ENCODE results near the gene NUPR1. TPM values are rescaled to one million over a fixed set of nuclear protein-coding genes. Genes with fewer than 3 reads are reported as not detected.

The NUPR1 gene
- total RNA-seq, 1 donor from 2014 or later: not detected

DNA sequence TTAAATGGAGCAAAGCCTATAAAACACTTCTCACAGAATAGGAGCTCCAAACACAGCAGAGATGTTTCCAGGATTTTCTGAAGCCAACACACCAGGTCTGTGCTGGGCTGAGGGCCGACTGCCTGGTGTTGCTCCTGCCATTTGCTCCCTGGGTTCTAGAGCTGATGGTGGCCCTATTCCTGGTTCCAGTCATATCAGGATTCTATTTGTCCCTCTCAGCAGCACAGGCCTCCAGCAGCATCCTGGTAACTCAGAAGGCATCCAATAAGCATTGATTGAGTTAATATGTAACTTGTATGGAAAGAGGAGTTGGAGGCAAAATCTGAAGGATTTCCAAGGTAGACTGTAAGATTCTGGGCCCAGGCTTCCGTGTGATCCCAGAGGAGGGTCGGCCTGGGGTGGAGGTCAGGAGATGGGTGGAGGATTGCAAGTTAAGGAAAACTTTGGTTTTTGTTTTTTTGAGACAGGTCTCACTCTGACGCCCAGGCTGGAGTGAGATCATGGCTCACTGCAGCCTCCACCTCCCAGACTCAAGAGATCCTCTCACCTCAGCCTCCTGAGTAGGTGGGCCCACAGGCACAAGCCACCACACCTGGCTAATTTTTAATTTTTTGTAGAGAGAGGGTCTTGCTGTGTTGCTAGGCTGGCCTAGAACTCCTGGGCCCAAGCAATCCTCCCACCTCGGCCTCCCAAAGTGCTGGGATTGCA lies 5.7 kb downstream of the NUPR1 start:
- TF ChIP-seq EZH2phosphoT487 (IDR thresholded peaks at IDR 0.05): no peak
- Histone ChIP-seq H3K27me3 (no peaks in the 10 kb centered on the region), H3K9ac (no peak overlapping the region), H3F3A (ENCODE audit: low read depth) (peaks cover 16% of the 10 kb centered on the region), H2AFZ (replicated peaks) (no peak overlapping the region), H3K79me2 (ENCODE audit: low read depth) (no peaks in the 10 kb centered on the region), H3K4me2 (no peak overlapping the region), H3K4me3 (no peak overlapping the region), H4K20me1 (ENCODE audit: low read depth) (no peaks in the 10 kb centered on the region), H3K27ac (no peak overlapping the region), H3K36me3 (no peaks in the 10 kb centered on the region), H3K4me1 (no peaks in the 10 kb centered on the region), H3K9me3 (ENCODE audit: low read depth) (no peaks in the 10 kb centered on the region)
- peaks cover 5% of the 10 kb centered on the region for H3K4me1 Mint-ChIP-seq
- no peaks in the 10 kb centered on the region for H3K36me3 Mint-ChIP-seq
- H3K9me3 Mint-ChIP-seq: no peaks in the 10 kb centered on the region
- no peak overlapping the region for H3K4me3 Mint-ChIP-seq
- no peak for DNase-seq (ENCODE audit: low spot score)
- no peak overlapping the region for H3K27ac Mint-ChIP-seq
- H3K27me3 Mint-ChIP-seq (ENCODE audit: insufficient read depth, low read depth): peaks cover 2% of the 10 kb centered on the region

DNA sequence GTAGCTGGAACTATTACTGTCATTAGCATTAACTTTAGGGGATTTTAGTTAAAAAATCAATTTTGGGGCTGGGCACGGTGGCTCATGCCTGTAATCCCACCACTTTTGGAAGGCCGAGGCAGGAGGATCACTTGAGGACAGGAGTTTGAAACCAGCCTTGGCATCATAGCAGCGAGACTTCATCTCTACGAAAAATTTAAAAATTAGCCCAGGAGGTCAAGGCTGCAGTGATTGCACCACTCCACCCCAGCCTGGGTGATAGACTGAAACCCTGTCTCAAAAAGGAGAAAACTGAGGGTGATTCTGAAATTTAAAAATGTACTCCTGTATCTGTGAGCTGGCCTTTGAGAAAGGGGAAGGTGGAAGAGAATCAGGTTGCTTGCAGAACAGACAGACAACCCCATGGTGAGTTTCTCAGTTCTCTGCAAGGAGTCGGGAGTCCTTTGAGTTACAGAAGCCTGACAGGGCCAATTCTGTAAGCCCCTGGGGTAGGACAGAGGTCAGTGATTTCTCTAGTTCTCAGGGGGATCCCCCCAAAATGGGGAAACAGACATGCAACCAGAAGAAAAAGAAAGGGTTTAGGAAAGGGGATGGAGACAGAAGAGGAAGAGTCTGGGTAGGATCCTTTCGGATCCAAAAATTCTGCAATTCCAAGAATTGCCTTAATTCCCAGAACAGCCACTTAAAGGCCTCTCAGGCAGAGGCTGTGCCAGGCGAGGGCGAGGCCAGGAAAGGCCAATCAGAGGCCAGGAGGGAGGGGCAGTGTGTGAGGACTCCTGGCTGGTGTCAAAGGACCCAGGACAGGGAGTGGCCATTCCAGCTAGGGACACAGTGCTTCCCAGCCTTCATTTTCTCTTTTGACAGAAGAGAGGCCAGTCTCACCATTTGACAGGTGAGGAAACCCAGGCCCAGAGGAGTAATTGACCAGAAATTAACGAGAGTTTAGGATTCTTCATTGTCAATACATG lies 6.7 kb downstream of the NUPR1 start:
- Histone ChIP-seq H3K36me3 (no peaks in the 10 kb centered on the region), H3K27me3 (no peaks in the 10 kb centered on the region), H2AFZ (replicated peaks) (peak overlapping the region; percentile 84), H3K9me3 (ENCODE audit: low read depth) (no peaks in the 10 kb centered on the region), H3K4me1 (no peaks in the 10 kb centered on the region), H3K4me2 (peak overlapping the region; percentile 49), H3K9ac (no peak overlapping the region), H3K4me3 (no peak overlapping the region), H3K79me2 (ENCODE audit: low read depth) (no peaks in the 10 kb centered on the region), H3K27ac (peak overlapping the region; percentile 18), H4K20me1 (ENCODE audit: low read depth) (no peaks in the 10 kb centered on the region), H3F3A (ENCODE audit: low read depth) (peaks cover 16% of the 10 kb centered on the region)
- Mint-ChIP-seq H3K4me3 (no peak overlapping the region), H3K27ac (peak overlapping the region; percentile 5), H3K9me3 (no peaks in the 10 kb centered on the region), H3K4me1 (peaks cover 5% of the 10 kb centered on the region), H3K36me3 (no peaks in the 10 kb centered on the region), H3K27me3 (ENCODE audit: insufficient read depth, low read depth) (no peaks in the 10 kb centered on the region)
- no peak for TF ChIP-seq EZH2 (IDR thresholded peaks at IDR 0.05)
- TF ChIP-seq, protein P1, sequence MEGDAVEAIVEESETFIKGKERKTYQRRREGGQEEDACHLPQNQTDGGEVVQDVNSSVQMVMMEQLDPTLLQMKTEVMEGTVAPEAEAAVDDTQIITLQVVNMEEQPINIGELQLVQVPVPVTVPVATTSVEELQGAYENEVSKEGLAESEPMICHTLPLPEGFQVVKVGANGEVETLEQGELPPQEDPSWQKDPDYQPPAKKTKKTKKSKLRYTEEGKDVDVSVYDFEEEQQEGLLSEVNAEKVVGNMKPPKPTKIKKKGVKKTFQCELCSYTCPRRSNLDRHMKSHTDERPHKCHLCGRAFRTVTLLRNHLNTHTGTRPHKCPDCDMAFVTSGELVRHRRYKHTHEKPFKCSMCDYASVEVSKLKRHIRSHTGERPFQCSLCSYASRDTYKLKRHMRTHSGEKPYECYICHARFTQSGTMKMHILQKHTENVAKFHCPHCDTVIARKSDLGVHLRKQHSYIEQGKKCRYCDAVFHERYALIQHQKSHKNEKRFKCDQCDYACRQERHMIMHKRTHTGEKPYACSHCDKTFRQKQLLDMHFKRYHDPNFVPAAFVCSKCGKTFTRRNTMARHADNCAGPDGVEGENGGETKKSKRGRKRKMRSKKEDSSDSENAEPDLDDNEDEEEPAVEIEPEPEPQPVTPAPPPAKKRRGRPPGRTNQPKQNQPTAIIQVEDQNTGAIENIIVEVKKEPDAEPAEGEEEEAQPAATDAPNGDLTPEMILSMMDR (IDR thresholded peaks at IDR 0.05): no peak
- TF ChIP-seq EZH2phosphoT487 (IDR thresholded peaks at IDR 0.05): no peak
- peak; percentile 86 for DNase-seq (ENCODE audit: low spot score)

DNA sequence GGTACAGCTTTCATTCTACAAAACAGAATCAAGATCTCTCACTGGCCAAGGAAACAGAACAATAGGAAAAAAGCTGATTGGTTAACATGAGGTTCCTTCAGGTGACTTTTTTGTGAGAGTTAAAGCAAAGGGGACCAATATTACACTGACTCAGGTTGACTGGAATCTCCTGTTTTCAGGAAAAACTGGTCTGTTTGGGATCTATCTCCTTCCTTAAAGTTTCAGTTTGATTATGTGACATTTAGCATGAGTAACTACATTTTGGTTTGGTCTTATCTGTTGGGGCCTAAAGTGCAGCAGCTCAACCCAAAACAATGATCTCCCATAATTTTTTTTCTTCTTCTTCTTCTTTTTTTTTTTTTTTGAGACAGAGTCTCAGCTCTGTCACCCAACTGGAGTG lies 9.7 kb downstream of the NUPR1 start:
- no peaks in the 10 kb centered on the region for H3K27me3 Mint-ChIP-seq (ENCODE audit: insufficient read depth, low read depth)

More for the DNA sequence above, 9.7 kb downstream of the NUPR1 start:
- no peaks in the 10 kb centered on the region for H3K36me3 ChIP-seq
- no peak overlapping the region for H2AFZ ChIP-seq (replicated peaks)
- H3K4me2 ChIP-seq: no peak overlapping the region
- no peak overlapping the region for H3K27ac Mint-ChIP-seq
- no peak overlapping the region for H3K9ac ChIP-seq
- peaks cover 5% of the 10 kb centered on the region for H3K4me1 Mint-ChIP-seq
- TF ChIP-seq, protein P1 (IDR thresholded peaks at IDR 0.05): no peak
- no peak for TF ChIP-seq EZH2phosphoT487 (IDR thresholded peaks at IDR 0.05)
- H3K27ac ChIP-seq: no peak overlapping the region
- H3K79me2 ChIP-seq (ENCODE audit: low read depth): no peaks in the 10 kb centered on the region
- H3K36me3 Mint-ChIP-seq: no peaks in the 10 kb centered on the region
- no peaks in the 10 kb centered on the region for H3K9me3 ChIP-seq (ENCODE audit: low read depth)
- H3K9me3 Mint-ChIP-seq: no peaks in the 10 kb centered on the region
- no peak overlapping the region for H3K4me3 Mint-ChIP-seq
- H4K20me1 ChIP-seq (ENCODE audit: low read depth): no peaks in the 10 kb centered on the region
- peaks cover 16% of the 10 kb centered on the region for H3F3A ChIP-seq (ENCODE audit: low read depth)
- H3K27me3 ChIP-seq: no peaks in the 10 kb centered on the region
- no peaks in the 10 kb centered on the region for H3K4me1 ChIP-seq
- DNase-seq (ENCODE audit: low spot score): no peak
- H3K4me3 ChIP-seq: no peak overlapping the region
